ENCODE results near the gene TNIP2.
"Not testable (repeated sequence)": the region's sequence is repeated elsewhere in the genome, so short reads cannot be mapped to it uniquely, and the experiment has no call there.

TNIP2 gene

DNA sequence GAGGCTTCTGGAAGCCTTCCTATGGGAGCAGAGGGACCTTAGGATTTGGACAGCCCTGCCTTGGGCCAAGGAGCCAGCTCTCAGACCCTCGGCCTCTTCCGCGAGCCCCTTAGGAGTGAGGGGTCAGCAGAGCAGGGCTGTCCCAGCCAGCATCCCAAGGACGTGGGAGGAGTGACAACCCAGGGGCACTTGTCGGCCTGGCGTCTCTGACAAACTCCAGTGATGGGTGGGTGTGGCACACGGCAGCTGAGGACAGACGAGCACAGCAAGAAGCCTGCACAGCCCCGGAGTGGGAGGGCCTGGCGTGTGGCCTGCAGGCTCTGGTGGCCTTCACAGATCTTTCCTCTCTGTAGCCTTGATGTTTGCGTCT is 11.6 kb upstream of the TNIP2 start:
- DNase-seq, result no peak

DNA sequence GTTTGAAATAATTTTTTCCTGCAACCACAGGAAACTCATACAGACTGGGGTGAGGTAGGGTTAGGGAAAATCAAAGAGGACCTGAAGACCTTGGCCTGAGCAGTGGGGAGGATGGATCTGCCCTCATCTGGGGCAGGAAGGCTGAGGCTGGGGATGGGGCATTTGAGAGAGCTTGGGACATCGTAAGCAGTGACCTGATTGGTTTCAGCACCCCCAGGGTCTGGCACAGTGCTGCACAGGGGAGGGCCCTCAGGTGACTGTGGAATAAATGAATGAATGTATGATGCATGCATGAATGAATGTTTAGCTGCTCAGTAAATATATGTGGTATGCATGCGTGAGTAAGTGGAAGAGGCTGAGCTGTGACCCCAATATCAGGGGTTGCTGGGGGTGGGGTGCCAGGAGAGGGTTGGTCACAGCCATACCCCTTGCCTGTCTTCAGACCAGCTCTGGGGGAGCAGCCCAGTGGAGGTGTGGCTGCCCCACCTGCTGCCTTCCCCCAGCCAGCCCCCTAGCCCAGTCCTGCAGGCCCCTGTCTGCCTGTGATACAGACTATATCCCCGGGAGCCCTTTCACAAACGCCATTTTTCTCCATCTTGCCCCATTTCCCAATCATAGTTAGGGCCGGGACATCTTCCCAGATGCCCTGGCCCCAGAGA is 11.0 kb upstream of the TNIP2 start:
- DNase-seq, result no peak

DNA sequence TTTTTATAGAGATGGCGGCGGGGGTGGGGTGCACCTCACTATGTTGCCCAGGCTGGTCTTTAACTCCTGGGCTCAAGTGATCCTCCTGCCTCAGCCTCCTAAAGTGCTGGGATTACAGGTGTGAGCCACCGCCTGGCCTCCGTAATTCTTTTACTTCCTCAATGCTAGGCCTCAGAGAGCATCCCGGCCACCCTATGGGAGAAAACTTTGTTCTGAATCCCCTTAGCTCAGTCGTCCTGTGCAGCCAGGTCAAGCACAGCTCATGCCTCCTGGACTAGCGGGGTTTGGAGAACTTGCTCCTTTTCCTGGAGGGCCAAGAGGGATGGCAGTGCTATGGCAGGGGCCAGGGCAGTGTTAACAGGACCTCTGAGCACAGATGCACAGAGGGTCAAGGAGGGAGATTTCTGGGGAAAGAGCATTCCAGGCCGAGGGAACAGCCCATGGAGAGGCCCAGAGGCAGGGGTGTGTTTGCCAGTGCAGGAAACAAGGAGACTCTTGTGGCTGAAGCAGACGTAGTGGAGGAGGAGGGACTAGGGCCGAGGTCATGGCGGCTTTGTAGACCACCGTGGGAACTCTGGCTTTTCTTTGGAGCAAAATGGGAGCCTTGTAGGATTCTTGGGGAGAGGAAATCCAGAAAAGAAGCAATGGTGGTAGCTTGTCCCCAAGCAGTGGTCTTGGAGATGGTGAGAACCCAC is 9.8 kb upstream of the TNIP2 start:
- DNase-seq, result no peak

DNA sequence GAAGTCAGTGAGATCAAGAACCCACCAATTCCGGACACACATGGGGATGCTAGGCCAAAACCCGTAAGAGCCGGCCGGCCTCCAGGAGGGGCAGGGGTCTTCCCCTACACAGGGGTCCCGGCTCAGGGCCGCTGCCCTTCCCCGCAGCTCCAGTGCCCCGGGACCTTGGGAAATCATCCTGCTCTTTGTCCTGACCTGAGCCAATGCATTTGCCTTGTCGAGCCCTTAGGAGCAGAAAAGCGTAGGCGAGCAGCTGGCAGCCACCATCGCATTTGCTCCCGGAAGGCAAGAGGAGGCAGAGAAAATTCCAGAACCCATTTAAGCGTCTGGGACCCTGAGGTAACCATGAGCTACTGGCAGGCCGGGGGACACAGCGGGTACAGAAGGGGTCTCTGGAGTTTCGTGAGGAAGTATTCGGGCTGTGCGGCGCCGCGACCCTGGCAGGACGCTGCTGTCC is 7.4 kb upstream of the TNIP2 start:
- DNase-seq, result no peak

DNA sequence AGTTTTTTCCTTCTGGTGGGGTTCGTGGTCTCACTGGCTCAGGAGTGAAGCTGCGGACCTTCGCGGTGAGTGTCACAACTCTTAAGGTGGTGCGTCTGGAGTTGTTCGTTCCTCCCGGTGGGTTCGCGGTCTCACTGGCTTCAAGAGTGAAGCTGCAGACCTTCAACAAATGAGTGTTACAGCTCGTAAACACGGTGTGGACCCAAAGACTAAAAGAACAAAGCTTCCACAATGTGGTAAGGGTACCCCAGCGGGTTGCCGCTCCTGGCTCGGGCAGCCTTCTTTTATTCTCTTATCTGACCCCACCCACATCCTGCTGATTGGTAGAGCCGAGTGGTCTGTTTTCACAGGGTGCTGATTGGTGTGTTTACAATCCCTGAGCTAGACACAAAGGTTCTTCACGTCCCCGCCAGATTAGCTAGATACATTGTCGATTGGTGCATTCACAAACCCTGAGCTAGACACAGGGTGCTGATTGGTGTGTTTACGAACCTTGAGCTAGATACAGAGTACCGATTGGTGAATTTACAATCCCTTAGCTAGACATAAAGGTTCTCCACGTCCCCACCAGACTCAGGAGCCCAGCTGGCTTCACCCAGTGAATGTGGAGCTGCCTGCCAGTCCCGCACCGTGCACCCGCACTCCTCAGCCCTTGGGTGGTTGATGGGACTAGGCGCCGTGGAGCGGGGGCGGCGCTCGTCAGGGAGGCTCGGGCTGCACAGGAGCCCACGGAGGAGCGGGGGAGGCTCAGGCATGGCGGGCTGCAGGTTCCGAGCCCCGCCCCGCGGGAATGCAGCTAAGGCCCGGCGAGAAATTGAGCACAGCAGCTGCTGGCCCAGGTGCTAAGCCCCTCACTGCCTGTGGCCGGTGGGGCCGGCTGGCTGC is 6.6 kb upstream of the TNIP2 start:
- DNase-seq, result not testable (repeated sequence)

DNA sequence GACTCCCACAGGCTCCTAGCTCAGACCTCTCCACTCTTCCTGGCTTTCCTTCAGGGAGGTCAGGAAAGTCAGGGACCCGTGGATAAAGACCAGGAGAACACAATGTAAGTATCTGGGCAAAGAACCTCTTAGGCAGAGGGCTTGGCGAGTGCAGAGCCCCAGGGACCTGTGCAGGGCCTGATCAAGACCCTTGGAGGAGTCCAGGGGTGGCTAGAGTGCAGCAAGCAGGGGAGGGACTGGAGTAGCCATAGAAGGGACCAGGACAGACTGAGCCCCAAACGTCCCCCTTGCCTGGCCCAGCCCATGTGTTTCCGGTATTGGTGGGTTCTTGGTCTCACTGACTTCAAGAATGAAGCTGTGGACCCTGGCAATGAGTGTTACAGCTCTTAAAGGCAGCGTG is 5.9 kb upstream of the TNIP2 start:
- DNase-seq, result no peak

DNA sequence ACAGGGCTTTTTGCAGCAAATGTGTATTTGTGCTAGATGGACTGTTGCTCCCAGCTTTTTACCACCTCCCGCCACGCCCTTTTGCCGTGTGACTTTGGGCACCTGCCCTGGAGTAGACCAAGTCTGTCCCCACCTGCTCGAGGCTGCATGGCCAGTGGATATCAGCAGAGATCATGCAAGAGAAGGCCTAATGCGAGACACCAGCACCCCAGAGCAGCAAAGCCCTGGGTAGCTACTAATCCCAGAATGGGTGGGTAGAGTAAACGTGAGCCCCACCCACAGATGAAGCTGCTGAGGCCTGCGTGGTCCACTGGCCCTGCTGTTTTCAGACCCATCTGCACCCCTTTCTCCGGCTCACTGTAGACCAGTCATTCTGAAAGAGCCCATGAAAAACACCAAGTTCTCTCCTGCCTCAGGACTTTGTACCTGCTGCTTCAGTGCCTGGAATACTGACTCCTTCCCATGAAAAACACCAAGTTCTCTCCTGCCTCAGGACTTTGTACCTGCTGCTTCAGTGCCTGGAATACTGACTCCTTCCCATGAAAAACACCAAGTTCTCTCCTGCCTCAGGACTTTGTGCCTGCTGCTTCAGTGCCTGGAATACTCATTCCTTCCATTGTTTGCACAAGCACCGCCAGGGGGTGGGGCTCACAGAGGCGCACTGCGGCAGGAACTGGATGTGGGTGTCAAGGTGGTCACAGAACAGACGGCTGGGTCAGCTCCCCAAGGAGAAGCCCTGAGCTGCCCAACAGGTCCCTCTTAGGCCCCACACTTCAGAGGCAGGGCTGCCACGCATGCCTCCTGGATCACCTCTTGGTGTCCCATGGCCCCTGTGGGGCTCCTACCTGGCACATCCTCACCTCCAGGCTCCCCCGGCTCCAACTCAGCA is 5.1 kb upstream of the TNIP2 start:
- DNase-seq, result no peak

DNA sequence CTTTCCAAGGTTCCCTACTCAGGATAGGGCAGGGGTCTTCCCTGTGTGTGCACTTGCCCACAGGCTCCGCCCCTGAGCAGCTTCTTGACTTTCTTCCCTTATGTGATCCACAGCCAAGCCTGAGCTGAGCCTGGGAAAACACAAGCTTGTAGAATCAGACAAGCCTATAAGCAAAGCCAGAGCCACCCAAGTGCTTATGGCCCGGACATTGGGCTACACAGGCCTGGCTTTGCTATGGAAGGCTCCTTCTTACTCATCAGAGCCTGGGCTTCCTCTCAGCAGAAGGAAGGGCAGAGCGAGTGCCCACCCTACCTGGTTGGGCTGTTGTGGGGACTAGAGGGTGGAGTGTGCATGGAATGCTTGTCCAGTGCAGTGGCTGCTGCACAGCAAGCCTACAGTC is 1.3 kb upstream of the TNIP2 start:
- no peak for DNase-seq

DNA sequence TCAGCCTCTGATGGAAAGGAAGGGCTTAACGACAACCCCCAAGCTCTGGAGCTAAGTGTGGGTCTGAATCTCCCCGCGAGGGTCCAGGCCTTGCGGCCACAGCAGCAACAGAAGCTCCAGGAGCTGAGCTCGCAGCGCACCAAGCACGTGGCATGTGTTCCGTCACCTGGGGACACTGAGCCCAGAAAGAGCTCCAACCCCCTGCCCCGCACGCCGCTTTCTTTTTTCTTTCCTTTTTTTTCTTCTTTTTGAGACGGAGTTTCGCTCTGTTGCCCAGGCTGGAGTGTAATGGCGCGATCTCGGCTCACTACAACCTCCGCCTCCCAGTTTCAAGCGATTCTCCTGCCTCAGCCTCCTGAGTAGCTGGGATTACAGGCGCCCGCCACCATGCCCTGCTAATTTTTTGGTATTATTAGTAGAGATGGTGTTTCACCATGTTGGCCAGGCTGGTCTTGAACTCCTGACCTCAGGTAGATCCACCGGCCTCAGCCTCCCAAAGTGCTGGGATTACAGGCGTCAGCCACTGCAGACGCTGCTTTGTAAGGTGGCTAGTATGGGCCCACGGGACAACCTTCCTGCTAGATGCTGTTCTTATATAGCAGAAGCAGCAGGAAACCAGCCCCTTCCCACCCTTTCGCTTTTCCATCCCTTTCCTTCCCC is 685 bp upstream of the TNIP2 start:
- DNase-seq, result no peak

DNA sequence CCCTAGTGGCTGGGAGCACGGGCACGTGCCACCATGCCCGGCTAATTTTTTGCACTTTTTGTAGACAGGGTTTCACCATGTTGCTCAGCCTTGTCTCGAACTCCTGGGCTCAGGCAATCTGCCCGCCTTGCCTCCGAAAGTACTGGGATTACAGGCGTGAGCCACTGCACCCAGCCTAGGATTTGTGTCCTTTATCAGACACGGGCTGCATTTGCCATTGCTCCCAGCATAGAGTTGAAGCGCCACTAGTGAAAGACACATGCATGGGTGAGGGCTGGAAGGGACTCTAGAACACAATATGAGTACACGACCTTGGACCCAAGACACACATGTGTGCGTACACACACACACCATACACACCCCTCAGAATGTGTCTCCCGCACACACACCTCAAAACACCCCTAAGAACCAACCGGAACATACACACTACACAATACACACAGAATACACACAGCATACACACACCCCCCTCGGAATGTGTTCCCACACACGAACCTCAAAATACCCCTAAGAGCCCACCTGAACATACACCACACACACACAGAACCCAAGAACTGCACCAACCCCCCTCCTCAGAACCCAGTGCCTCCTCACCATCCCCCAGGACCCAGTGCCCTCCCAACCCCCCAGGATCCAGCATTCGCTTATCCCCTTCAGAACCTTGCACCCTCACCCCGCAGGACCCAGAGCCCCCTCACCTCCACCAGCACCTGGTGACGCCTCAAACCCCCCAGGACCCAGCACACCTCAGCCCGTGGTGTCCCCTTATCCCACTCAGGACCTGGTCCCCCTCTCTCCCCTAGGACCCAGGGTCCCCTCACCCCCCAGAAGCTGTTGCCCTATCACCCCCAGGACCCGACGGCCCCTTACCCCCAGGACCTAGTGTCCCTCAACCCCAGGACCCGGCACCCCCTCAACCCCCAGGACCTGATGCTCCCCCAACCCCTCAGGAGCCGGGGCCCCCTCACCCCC is 1.0 kb downstream of the TNIP2 start:
- no peak for DNase-seq

DNA sequence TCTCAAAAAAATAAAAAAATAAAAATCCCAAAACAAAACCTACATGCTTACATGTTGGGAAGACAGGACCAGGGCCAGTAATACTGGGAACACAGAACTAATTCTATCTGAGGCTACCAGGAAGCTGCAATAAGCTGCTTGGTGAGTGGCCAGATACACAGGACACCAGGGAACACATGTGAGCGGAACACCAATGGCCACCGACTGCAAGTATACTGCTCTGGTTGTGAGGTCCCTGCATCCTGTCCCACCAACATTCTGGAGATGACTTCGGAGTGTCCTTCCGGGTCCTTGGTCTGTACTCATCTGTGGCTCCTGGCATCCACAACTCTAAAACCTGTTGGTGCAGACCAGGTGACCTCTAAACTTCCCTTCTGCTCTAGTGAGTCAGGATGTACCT is 2.7 kb downstream of the TNIP2 start:
- DNase-seq, result no peak

DNA sequence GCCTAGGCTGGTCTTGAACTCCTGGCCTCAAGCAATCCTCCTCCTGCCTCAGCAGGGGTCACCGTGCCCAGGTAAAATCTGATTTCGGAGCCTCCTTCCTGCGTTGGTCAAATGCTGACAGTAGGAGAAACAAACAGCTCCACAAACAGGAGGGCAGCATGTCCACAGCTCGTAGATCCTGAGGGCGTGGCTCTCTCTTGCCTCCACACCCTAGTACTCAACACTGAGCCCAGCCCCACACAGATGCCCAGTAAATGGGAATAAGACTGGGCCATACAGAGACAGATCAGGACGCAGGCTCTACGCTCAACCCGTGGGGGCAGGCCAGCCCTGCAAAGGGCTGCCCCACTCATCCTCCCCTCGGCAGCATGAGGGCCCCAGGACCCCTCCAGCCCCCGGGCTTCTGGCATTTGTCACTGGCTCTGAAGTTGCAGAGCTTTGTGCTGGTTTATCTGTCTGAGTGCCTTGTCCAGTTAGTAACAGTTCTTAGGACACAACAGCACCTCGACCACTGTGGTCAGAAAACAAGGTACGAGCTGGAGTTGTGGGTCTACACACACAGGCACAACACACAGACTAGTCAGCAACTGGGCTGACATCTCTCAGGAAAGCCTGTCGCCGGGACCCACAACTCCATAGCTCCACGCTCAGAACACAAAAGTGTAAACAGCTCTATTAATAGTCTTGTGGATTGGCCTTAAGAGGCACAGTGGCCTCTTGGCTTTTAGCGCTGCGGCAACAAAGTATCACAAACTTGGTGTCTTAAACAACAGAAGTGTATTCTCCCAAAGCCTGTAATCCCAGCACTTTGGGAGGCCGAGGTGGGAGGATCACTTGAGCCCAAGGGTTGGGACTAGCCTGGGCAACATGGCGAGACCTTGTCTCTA is 5.2 kb downstream of the TNIP2 start:
- DNase-seq, result no peak

DNA sequence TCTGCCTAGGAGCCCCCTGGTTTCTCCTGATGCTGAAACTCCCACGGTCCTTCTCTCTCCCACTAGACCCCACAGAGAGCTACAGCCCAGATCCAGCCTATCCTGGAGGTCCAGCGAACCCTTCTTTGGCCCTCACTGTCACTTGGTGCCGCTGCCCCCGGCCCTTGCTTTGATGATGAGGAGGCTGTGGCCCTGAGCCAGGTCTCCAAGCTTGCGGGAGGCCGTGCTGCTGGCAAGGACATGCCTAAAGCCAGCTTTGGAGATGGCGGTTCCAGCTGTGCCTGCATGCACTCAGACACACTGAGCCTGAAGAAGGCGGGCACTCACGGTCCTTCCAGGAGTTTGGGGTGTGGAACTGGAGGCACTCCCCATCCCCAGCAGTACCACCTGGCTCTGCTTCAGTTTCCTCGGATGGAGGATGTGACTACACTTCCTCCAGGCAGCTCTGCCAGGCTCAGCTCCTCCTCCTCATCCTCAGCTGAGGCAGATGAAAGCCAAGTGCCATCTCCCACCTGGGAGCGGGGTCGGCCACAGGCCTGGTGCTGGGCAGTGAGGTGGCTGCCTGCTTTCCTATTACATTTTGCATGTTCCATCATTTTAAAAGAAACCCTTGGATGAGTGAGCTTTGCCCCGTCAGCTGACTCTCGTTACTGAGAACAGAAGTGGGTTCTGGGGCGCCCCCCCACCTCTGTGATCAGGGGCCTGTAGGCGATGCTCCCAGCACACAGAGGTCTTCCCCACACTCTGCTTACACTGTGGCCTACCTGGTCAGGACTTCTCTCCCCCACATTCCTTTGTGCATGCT is 9.0 kb downstream of the TNIP2 start:
- no peak for DNase-seq

DNA sequence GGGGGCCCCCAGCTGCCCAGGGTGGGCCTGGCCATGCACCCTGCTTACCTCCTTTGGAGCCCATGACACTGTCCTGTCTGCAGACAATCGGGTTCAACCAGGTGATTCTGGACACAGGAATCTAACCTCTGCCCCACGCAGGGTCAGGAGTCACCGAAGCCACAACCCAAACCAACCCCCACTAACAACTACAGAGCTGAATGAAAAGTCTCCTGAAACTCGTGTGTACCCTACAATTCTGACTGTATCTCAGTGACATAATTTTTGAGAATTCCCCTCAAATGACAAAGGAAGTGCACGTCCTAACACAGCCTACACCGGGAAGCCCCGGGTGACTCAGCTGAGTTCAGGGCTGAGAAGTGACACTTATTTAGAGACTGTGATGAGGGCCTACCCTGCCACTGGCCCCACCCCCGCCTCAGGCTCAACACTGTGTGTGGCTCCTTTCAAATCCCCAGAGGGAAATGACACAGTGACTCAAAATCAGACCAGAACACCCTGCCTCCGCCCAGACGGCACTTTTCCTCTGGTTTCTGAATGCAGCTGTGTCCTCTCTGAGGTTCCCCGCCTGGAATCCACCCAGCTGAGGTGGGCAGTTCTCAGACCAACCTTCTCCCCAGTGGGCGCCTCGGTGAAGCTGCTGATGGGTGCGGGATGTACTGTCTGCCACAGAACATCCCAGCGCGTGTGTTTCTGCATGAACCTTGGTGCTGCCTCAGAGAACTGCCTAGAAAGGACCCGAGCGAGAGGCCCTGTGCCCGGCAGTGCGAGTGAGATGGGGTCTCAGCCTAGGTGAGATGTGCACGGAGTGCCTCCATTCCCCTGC is 9.9 kb downstream of the TNIP2 start:
- peak; percentile 63 for DNase-seq

DNA sequence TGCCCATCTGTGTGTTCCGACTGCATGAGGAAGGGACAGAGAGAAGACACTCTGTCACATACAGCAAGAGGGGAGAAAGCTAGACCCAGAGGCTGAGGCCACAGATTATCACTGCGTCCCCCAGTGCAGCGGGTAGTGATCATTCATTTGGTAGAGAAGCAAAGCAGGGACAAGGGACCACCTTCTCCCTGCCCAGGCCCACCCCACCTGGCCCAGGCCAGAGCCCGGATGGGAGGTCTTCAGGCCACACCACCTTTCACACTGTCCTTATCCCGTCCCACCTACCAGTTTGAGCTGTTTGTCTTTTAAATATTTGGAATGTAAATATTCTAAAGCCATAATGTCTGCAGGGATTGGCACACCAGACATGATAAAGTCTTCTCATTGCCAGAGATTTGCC is 10.6 kb downstream of the TNIP2 start:
- no peak for DNase-seq

DNA sequence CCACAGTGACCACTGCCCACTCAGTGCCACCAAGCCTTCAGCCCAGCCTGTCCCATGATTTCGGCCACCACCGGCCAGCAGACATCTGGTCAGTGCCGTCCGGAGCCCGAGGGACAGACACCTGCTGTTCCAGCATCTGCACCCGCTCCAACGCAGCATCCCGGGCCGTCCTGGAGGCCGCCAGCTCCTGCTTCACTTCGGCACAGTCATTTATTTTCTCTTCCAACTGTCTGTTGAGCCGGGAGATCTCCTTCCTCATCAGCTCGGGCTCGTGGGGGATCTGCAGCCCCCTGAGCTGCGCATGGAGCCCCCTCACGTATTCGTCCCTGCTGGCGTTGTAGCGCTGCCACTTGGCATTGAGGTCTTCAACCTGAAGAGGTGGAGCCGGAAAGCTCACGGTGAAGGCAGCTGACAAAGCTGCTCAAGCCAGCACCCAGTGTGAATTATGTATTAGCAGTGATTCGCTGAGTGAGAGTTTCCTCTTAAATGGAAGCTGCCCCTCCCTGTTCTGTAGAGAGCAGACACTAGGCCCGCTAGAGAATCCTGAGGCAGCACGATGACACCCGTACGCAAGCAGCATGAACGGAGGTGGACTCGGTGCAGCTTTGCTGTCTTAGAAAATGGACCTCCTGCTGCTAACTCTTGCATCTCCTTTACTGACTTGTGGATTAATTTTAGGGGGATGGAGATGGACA is 11.4 kb downstream of the TNIP2 start:
- no peak for DNase-seq
